22Rv1 (cell line): ENCODE measurements around the gene GRXCR2.

Source experiments
- CTCF ChIP-seq: fragments of 450-650 bp; IDR thresholded peaks from 2 replicates; pipeline ENCODE4 v1.5.1; 2017; ENCODE audit warnings: mild to moderate bottlenecking
- ZFX ChIP-seq: fragments of 450-650 bp; IDR thresholded peaks from 2 replicates; pipeline ENCODE4 v1.6.1; 2017; ENCODE audit warnings: antibody characterized with exemption, borderline replicate concordance

- TF ChIP-seq CTCF = no peak
- no peak for TF ChIP-seq ZFX
Measured at GRCh38 chr5:145911164-145911563, 38.4 kb upstream of the GRXCR2 start.
